Tracheal epithelial cell (primary cell): ENCODE data around the gene PCDHB9. TPM values are rescaled to one million over a fixed set of nuclear protein-coding genes. Genes with fewer than 3 reads are reported as not detected.

Experiments used
- total RNA-seq: library from RNA; depleted of rRNA; stranded (reverse); fragments of >200 nt; gene quantifications from 2 replicates; pipeline ENCODE4 v1.2.1, GENCODE V29; 2014

Gene PCDHB9
- total RNA-seq = under 0.01 TPM in 1 of 2 replicates, not detected in the other

GRCh38 chr5:141186897-141187512 lies at the start of gene PCDHB9:
Gene PCDHB9 (plus strand): TSS chr5:141187161. CDS start chr5:141187319, 158 bp downstream.

GRCh38 chr5:141149812-141150211 lies 37.1 kb upstream of the PCDHB9 start, which contains the start of gene PCDHB6:
Gene PCDHB6 (plus strand): TSS chr5:141150057. CDS start chr5:141150258, 201 bp downstream.

GRCh38 chr5:141172381-141173204 lies 14.4 kb upstream of the PCDHB9 start, which contains the start of gene PCDHB7:
Gene PCDHB7 (plus strand): TSS chr5:141172644. CDS start chr5:141172836, 192 bp downstream.

GRCh38 chr5:141177577-141178191 lies 9.3 kb upstream of the PCDHB9 start, which contains the start of gene PCDHB8:
Gene PCDHB8 (plus strand): TSS chr5:141177790. CDS start chr5:141178035, 245 bp downstream.

GRCh38 chr5:141182248-141182647 lies 4.7 kb upstream of the PCDHB9 start, which contains the start of gene PCDHB16:
Gene PCDHB16 (plus strand): TSS chr5:141182387. CDS start chr5:141182560, 173 bp downstream.

GRCh38 chr5:141192110-141192725 lies 5.3 kb downstream of the PCDHB9 start, which contains the start of gene PCDHB10:
Gene PCDHB10 (plus strand): TSS chr5:141192353. CDS start chr5:141192553, 200 bp downstream.

GRCh38 chr5:141199359-141200235 lies 12.6 kb downstream of the PCDHB9 start, which contains the start of gene PCDHB11:
Gene PCDHB11 (plus strand): TSS chr5:141199627. CDS start chr5:141199775, 148 bp downstream.

GRCh38 chr5:141208478-141208877 lies 21.5 kb downstream of the PCDHB9 start, which contains the start of gene PCDHB12:
Gene PCDHB12 (plus strand): TSS chr5:141208719. CDS start chr5:141208908, 189 bp downstream.

GRCh38 chr5:141213656-141214339 lies 26.8 kb downstream of the PCDHB9 start, which contains the start of gene PCDHB13:
Gene PCDHB13 (plus strand): TSS chr5:141213919. CDS start chr5:141214124, 205 bp downstream.

GRCh38 chr5:141223112-141223783 lies 36.3 kb downstream of the PCDHB9 start, which contains the start of gene PCDHB14:
Gene PCDHB14 (plus strand): TSS chr5:141223343. CDS start chr5:141223506, 163 bp downstream.

Other genes with a start within 250 kb of the PCDHB9 start
- gene PCDHAC2, start 220.7 kb upstream of the PCDHB9 start, total RNA-seq = 1.9 and 16.0 TPM in 2 replicates
- gene PCDHB1, start 135.8 kb upstream of the PCDHB9 start, total RNA-seq = not detected in 2 replicates
- 0.43 and 1.4 TPM in 2 replicates for gene PCDHB2, start 92.5 kb upstream of the PCDHB9 start, total RNA-seq
- gene PCDHB3, start 86.7 kb upstream of the PCDHB9 start, total RNA-seq = 0.21 and 0.48 TPM in 2 replicates
- gene PCDHB4, start 65.3 kb upstream of the PCDHB9 start, total RNA-seq = under 0.01 TPM in 1 of 2 replicates, not detected in the other
- gene PCDHB5, start 52.0 kb upstream of the PCDHB9 start, total RNA-seq = 0.24 and 0.64 TPM in 2 replicates
- gene PCDHB6, start 37.1 kb upstream of the PCDHB9 start, total RNA-seq = not detected in 2 replicates
- under 0.01 TPM in 1 of 2 replicates, not detected in the other for gene PCDHB7, start 14.5 kb upstream of the PCDHB9 start, total RNA-seq
- gene PCDHB8, start 9.4 kb upstream of the PCDHB9 start, total RNA-seq = under 0.01 TPM in 2 replicates
- gene PCDHB16, start 4.8 kb upstream of the PCDHB9 start, total RNA-seq = under 0.01 TPM in 1 of 2 replicates, not detected in the other
- under 0.01 and 0.21 TPM in 2 replicates for gene PCDHB10, start 5.2 kb downstream of the PCDHB9 start, total RNA-seq
- gene PCDHB11, start 12.5 kb downstream of the PCDHB9 start, total RNA-seq = 0.24 and 0.43 TPM in 2 replicates
- under 0.01 TPM in 1 of 2 replicates, not detected in the other for gene PCDHB12, start 21.6 kb downstream of the PCDHB9 start, total RNA-seq
- gene PCDHB13, start 26.8 kb downstream of the PCDHB9 start, total RNA-seq = 0.24 TPM in 1 of 2 replicates, not detected in the other
- gene PCDHB14, start 36.2 kb downstream of the PCDHB9 start, total RNA-seq = 0.24 and 0.43 TPM in 2 replicates
- 0.21 and 0.24 TPM in 2 replicates for gene PCDHB15, start 58.2 kb downstream of the PCDHB9 start, total RNA-seq
- not detected in 2 replicates for gene SLC25A2, start 116.9 kb downstream of the PCDHB9 start, total RNA-seq
- gene TAF7, start 133.6 kb downstream of the PCDHB9 start, total RNA-seq = 30.1 and 32.8 TPM in 2 replicates
- gene PCDHGA1, start 143.4 kb downstream of the PCDHB9 start, total RNA-seq = under 0.01 TPM in 1 of 2 replicates, not detected in the other
- gene PCDHGA2, start 151.6 kb downstream of the PCDHB9 start, total RNA-seq = 0.21 and 0.48 TPM in 2 replicates
- under 0.01 and 0.21 TPM in 2 replicates for gene PCDHGA3, start 156.7 kb downstream of the PCDHB9 start, total RNA-seq
- 0.21 and 0.24 TPM in 2 replicates for gene PCDHGB1, start 162.9 kb downstream of the PCDHB9 start, total RNA-seq
- 0.24 TPM in 1 of 2 replicates, not detected in the other for gene PCDHGA4, start 167.9 kb downstream of the PCDHB9 start, total RNA-seq
- under 0.01 TPM in 1 of 2 replicates, not detected in the other for gene PCDHGB2, start 172.8 kb downstream of the PCDHB9 start, total RNA-seq
- gene PCDHGA5, start 177.0 kb downstream of the PCDHB9 start, total RNA-seq = 0.24 TPM in 1 of 2 replicates, not detected in the other
- 0.24 and 0.43 TPM in 2 replicates for gene PCDHGB3, start 183.1 kb downstream of the PCDHB9 start, total RNA-seq
- under 0.01 and 0.24 TPM in 2 replicates for gene PCDHGA6, start 186.7 kb downstream of the PCDHB9 start, total RNA-seq
- 0.21 and 0.24 TPM in 2 replicates for gene PCDHGA7, start 195.6 kb downstream of the PCDHB9 start, total RNA-seq
- gene PCDHGB4, start 200.5 kb downstream of the PCDHB9 start, total RNA-seq = 0.64 and 5.3 TPM in 2 replicates
- 0.21 and 0.48 TPM in 2 replicates for gene PCDHGA8, start 205.5 kb downstream of the PCDHB9 start, total RNA-seq
- gene PCDHGB5, start 210.8 kb downstream of the PCDHB9 start, total RNA-seq = 2.6 and 4.6 TPM in 2 replicates
- gene PCDHGA9, start 215.6 kb downstream of the PCDHB9 start, total RNA-seq = 0.72 and 0.85 TPM in 2 replicates
- 0.48 and 0.64 TPM in 2 replicates for gene PCDHGB6, start 220.9 kb downstream of the PCDHB9 start, total RNA-seq
- gene PCDHGA10, start 225.8 kb downstream of the PCDHB9 start, total RNA-seq = 2.2 and 4.3 TPM in 2 replicates
- 1.1 and 3.4 TPM in 2 replicates for gene PCDHGB7, start 230.5 kb downstream of the PCDHB9 start, total RNA-seq
- 2.2 and 2.6 TPM in 2 replicates for gene PCDHGA11, start 233.9 kb downstream of the PCDHB9 start, total RNA-seq
- gene PCDHGA12, start 243.3 kb downstream of the PCDHB9 start, total RNA-seq = 1.7 and 3.9 TPM in 2 replicates